ENCODE data around the gene PTPRO. TPM values are rescaled to one million over a fixed set of nuclear protein-coding genes. Genes with fewer than 3 reads are reported as not detected.

The PTPRO gene
- total and polyA plus RNA-seq, 4 donors, result 0.31 to 3.3 (median 1.1) TPM

DNA sequence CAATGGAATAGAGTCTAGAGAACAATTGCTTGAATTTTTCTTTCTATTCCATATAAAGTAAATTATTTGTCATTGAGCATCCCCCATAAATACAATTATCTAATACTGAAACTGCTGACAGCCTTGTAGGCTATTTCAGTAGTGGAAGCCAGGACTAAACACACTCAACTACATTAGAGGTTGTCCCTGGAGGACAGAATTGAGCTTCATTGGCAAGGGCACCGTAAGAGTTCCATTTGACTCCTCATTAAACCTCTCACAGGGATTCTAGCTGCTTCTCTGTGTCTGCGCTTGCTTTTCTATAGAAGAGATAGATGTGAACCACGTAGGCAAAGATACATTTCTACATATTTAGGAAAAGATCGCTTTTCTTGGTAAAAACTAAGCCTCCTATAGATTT, 3.5 kb upstream of the PTPRO start:
- peaks cover 0 to 20% (median 4%) of the 10 kb centered on the region in 4 donors for H3K27me3 ChIP-seq (ENCODE audit: control insufficient read depth in 4 of 4, insufficient read depth in 4 of 4, low read length in 3 of 4)
- DNase-seq (ENCODE audit: low spot score), result no peak

DNA sequence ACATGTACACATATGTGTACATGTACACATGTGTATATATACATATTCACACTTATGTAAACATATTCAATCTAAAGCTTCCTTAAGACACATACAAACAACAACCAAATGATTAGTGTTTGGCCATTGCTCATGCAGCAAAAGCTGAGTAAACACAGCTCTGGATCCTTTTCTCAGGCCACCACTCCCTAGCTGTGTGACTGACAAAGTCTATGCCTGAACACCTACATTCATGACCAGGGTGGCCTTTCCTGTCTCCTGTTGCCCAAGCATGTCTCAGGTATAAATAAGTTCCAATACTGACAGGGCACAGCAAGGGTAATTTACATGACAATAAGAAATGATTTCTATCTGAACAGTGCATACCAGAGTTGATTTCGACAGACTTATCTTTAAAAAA, 1.4 kb upstream of the PTPRO start:
- TF ChIP-seq FOXA2 (IDR thresholded peaks at IDR 0.05) (no peak), HNF4A (conservative IDR thresholded peaks at IDR 0.05) (no peak), FOXA1 (IDR thresholded peaks at IDR 0.05) (no peak), NR2F2 (IDR thresholded peaks at IDR 0.05) (no peak)
- TF ChIP-seq, protein P1, sequence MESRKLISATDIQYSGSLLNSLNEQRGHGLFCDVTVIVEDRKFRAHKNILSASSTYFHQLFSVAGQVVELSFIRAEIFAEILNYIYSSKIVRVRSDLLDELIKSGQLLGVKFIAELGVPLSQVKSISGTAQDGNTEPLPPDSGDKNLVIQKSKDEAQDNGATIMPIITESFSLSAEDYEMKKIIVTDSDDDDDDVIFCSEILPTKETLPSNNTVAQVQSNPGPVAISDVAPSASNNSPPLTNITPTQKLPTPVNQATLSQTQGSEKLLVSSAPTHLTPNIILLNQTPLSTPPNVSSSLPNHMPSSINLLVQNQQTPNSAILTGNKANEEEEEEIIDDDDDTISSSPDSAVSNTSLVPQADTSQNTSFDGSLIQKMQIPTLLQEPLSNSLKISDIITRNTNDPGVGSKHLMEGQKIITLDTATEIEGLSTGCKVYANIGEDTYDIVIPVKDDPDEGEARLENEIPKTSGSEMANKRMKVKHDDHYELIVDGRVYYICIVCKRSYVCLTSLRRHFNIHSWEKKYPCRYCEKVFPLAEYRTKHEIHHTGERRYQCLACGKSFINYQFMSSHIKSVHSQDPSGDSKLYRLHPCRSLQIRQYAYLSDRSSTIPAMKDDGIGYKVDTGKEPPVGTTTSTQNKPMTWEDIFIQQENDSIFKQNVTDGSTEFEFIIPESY (IDR thresholded peaks at IDR 0.05), result no peak
- no peaks in the 10 kb centered on the region for H3K9me3 ChIP-seq (ENCODE audit: control insufficient read depth in 4 of 4, low read length in 3 of 4)
- H3K27ac ChIP-seq (ENCODE audit: low read depth in 1 of 2, low read length in 2 of 2), result no peak overlapping the region
- H3K4me3 ChIP-seq (ENCODE audit: low read depth in 1 of 3, low read length in 3 of 3), result no peak overlapping the region
- peaks cover 0 to 8% (median 3%) of the 10 kb centered on the region in 4 donors for H3K4me1 ChIP-seq (ENCODE audit: control insufficient read depth in 4 of 4, insufficient read depth in 4 of 4, low read length in 3 of 4)
- WGBS, result 75% methylated on average over 1 of the region's 1 CpG
- peaks cover 0 to 18% (median 4%) of the 10 kb centered on the region in 4 donors for H3K27me3 ChIP-seq (ENCODE audit: control insufficient read depth in 4 of 4, insufficient read depth in 4 of 4, low read length in 3 of 4)
- no peaks in the 10 kb centered on the region for H3K36me3 ChIP-seq (ENCODE audit: control insufficient read depth in 4 of 4, insufficient read depth in 3 of 4, low read depth in 1 of 4, low read length in 3 of 4)
- DNase-seq (ENCODE audit: low spot score), result no peak
- H3K9ac ChIP-seq (ENCODE audit: low read depth in 1 of 2, low read length in 2 of 2), result no peak overlapping the region

More for the DNA sequence above, 3.5 kb upstream of the PTPRO start:
- TF ChIP-seq HNF4A (conservative IDR thresholded peaks at IDR 0.05) (no peak), RXRA (IDR thresholded peaks at IDR 0.05) (no peak), FOXA1 (IDR thresholded peaks at IDR 0.05) (no peak)
- TF ChIP-seq, protein P2, sequence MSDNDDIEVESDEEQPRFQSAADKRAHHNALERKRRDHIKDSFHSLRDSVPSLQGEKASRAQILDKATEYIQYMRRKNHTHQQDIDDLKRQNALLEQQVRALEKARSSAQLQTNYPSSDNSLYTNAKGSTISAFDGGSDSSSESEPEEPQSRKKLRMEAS (IDR thresholded peaks at IDR 0.05), result no peak
- Histone ChIP-seq H3K9ac (ENCODE audit: low read depth in 1 of 2, low read length in 2 of 2) (no peak overlapping the region), H3K9me3 (ENCODE audit: control insufficient read depth in 4 of 4, low read length in 3 of 4) (no peaks in the 10 kb centered on the region), H3K4me1 (ENCODE audit: control insufficient read depth in 4 of 4, insufficient read depth in 4 of 4, low read length in 3 of 4) (peaks cover 0 to 8% (median 3%) of the 10 kb centered on the region in 4 donors), H3K4me3 (ENCODE audit: low read depth in 1 of 3, low read length in 3 of 3) (no peak overlapping the region), H3K27ac (ENCODE audit: low read depth in 1 of 2, low read length in 2 of 2) (no peak overlapping the region), H3K36me3 (ENCODE audit: control insufficient read depth in 4 of 4, insufficient read depth in 3 of 4, low read depth in 1 of 4, low read length in 3 of 4) (no peaks in the 10 kb centered on the region)
- WGBS, result 70% methylated on average over 4 of the region's 4 CpGs

DNA sequence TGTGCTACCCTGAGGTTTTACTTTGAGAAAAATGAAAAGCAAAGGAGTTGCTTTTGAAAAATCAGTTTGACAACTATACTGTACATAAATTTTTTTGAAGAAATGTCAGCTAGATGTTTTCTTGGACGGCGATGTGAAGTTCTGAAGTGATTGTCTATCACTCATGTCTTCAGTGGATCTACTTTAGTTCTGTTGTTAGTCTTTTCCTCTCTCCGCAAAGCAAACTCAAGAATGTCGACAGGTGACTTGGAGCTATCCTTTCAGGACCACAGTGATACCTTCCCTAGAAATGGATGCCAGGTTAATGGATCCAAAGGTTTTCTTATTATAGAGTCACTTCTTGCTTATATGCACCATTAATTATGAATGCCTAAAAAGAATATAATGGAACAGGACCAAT, 1.2 kb downstream of the PTPRO start:
- Histone ChIP-seq H3K36me3 (ENCODE audit: control insufficient read depth in 4 of 4, insufficient read depth in 3 of 4, low read depth in 1 of 4, low read length in 3 of 4) (no peaks in the 10 kb centered on the region), H3K27ac (ENCODE audit: low read depth in 1 of 2, low read length in 2 of 2) (no peak overlapping the region), H3K27me3 (ENCODE audit: control insufficient read depth in 4 of 4, insufficient read depth in 4 of 4, low read length in 3 of 4) (peaks cover 0 to 25% (median 4%) of the 10 kb centered on the region in 4 donors), H3K9ac (ENCODE audit: low read depth in 1 of 2, low read length in 2 of 2) (no peak overlapping the region), H3K4me1 (ENCODE audit: control insufficient read depth in 4 of 4, insufficient read depth in 4 of 4, low read length in 3 of 4) (peaks cover 0 to 8% (median 3%) of the 10 kb centered on the region in 4 donors), H3K9me3 (ENCODE audit: control insufficient read depth in 4 of 4, low read length in 3 of 4) (no peaks in the 10 kb centered on the region), H3K4me3 (ENCODE audit: low read depth in 1 of 3, low read length in 3 of 3) (no peak overlapping the region)
- TF ChIP-seq, protein P2 (IDR thresholded peaks at IDR 0.05), result no peak
- TF ChIP-seq, protein P3, sequence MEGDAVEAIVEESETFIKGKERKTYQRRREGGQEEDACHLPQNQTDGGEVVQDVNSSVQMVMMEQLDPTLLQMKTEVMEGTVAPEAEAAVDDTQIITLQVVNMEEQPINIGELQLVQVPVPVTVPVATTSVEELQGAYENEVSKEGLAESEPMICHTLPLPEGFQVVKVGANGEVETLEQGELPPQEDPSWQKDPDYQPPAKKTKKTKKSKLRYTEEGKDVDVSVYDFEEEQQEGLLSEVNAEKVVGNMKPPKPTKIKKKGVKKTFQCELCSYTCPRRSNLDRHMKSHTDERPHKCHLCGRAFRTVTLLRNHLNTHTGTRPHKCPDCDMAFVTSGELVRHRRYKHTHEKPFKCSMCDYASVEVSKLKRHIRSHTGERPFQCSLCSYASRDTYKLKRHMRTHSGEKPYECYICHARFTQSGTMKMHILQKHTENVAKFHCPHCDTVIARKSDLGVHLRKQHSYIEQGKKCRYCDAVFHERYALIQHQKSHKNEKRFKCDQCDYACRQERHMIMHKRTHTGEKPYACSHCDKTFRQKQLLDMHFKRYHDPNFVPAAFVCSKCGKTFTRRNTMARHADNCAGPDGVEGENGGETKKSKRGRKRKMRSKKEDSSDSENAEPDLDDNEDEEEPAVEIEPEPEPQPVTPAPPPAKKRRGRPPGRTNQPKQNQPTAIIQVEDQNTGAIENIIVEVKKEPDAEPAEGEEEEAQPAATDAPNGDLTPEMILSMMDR (IDR thresholded peaks at IDR 0.05; ENCODE audit: low read depth, low read length, missing input control), result no peak
- TF ChIP-seq EGR1 (IDR thresholded peaks at IDR 0.05; ENCODE audit: low read depth in 2 of 2), result no peak
- no peak for TF ChIP-seq HNF4A (conservative IDR thresholded peaks at IDR 0.05)
- TF ChIP-seq, protein P4, sequence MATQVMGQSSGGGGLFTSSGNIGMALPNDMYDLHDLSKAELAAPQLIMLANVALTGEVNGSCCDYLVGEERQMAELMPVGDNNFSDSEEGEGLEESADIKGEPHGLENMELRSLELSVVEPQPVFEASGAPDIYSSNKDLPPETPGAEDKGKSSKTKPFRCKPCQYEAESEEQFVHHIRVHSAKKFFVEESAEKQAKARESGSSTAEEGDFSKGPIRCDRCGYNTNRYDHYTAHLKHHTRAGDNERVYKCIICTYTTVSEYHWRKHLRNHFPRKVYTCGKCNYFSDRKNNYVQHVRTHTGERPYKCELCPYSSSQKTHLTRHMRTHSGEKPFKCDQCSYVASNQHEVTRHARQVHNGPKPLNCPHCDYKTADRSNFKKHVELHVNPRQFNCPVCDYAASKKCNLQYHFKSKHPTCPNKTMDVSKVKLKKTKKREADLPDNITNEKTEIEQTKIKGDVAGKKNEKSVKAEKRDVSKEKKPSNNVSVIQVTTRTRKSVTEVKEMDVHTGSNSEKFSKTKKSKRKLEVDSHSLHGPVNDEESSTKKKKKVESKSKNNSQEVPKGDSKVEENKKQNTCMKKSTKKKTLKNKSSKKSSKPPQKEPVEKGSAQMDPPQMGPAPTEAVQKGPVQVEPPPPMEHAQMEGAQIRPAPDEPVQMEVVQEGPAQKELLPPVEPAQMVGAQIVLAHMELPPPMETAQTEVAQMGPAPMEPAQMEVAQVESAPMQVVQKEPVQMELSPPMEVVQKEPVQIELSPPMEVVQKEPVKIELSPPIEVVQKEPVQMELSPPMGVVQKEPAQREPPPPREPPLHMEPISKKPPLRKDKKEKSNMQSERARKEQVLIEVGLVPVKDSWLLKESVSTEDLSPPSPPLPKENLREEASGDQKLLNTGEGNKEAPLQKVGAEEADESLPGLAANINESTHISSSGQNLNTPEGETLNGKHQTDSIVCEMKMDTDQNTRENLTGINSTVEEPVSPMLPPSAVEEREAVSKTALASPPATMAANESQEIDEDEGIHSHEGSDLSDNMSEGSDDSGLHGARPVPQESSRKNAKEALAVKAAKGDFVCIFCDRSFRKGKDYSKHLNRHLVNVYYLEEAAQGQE (IDR thresholded peaks at IDR 0.05), result no peak
- TF ChIP-seq YY1 (IDR thresholded peaks at IDR 0.05), result no peak
- no peak for TF ChIP-seq RAD21 (IDR thresholded peaks at IDR 0.05)
- TF ChIP-seq HNF4G (IDR thresholded peaks at IDR 0.05), result no peak
- TF ChIP-seq, protein P1 (IDR thresholded peaks at IDR 0.05), result no peak
- no peak for TF ChIP-seq FOXA1 (IDR thresholded peaks at IDR 0.05)
- no peak for DNase-seq (ENCODE audit: low spot score)
- 14% methylated on average over 4 of the region's 4 CpGs for WGBS

Data from liver (tissue), 9 donors.